ENCODE measurements around the gene FPR1. TPM values are rescaled to one million over a fixed set of nuclear protein-coding genes. Genes with fewer than 3 reads are reported as not detected.

Gene FPR1
- total RNA-seq, 1 donor from 2014 or later: not detected

GRCh38 chr19:51797480-51797879 lies 45.8 kb upstream of the FPR1 start:
- Mint-ChIP-seq H3K9me3 (ENCODE audit: unreplicated experiment) (peaks cover 40% of the 10 kb centered on the region), H3K4me3 (ENCODE audit: unreplicated experiment) (no peak overlapping the region), H3K27ac (ENCODE audit: unreplicated experiment) (no peak overlapping the region), H3K27me3 (ENCODE audit: unreplicated experiment) (no peaks in the 10 kb centered on the region), H3K36me3 (ENCODE audit: unreplicated experiment) (no peaks in the 10 kb centered on the region), H3K4me1 (ENCODE audit: unreplicated experiment) (no peaks in the 10 kb centered on the region)
- no peak for DNase-seq (ENCODE audit: extremely low spot score, unreplicated experiment)
- TF ChIP-seq, protein P1, sequence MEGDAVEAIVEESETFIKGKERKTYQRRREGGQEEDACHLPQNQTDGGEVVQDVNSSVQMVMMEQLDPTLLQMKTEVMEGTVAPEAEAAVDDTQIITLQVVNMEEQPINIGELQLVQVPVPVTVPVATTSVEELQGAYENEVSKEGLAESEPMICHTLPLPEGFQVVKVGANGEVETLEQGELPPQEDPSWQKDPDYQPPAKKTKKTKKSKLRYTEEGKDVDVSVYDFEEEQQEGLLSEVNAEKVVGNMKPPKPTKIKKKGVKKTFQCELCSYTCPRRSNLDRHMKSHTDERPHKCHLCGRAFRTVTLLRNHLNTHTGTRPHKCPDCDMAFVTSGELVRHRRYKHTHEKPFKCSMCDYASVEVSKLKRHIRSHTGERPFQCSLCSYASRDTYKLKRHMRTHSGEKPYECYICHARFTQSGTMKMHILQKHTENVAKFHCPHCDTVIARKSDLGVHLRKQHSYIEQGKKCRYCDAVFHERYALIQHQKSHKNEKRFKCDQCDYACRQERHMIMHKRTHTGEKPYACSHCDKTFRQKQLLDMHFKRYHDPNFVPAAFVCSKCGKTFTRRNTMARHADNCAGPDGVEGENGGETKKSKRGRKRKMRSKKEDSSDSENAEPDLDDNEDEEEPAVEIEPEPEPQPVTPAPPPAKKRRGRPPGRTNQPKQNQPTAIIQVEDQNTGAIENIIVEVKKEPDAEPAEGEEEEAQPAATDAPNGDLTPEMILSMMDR (IDR thresholded peaks at IDR 0.05): no peak

- no peaks in the 10 kb centered on the region for H3K4me1 Mint-ChIP-seq (ENCODE audit: unreplicated experiment)
- TF ChIP-seq, protein P1 (IDR thresholded peaks at IDR 0.05): no peak
- no peaks in the 10 kb centered on the region for H3K36me3 Mint-ChIP-seq (ENCODE audit: unreplicated experiment)
- H3K27ac Mint-ChIP-seq (ENCODE audit: unreplicated experiment): no peak overlapping the region
- H3K4me3 Mint-ChIP-seq (ENCODE audit: unreplicated experiment): no peak overlapping the region
- H3K9me3 Mint-ChIP-seq (ENCODE audit: unreplicated experiment): peaks cover 41% of the 10 kb centered on the region
- no peak for DNase-seq (ENCODE audit: extremely low spot score, unreplicated experiment)
- no peaks in the 10 kb centered on the region for H3K27me3 Mint-ChIP-seq (ENCODE audit: unreplicated experiment)
Observed at GRCh38 chr19:51796195-51796679, 44.6 kb upstream of the FPR1 start.

DNA sequence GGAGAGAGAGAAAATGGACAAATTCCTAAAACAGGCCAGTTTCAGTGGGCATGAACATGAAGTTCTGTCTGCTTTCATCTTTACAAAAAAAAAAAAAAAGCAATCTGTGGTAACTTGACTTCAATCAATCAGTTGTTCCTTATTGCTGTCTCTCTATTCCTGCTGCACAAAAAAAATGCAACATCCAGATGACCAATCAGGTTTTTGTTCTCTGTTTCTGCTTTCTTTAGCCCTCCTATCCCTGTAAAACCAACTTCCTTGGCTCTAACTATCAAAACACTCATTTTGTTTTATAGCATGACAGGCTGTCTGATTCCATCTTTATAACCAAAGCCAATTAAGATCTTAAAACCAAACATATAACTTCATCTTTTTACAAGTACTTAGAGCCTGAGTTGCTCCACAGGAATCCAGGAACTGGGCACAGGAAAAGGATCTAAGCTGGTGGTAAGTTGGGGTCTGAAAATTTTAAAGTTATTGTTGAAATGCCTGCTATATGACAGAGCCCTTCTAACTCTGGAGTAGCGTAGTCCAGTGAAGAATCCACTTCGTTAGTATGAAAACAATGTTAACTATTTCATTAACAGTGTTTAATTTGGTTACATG lies 43.3 kb upstream of the FPR1 start, which contains the start of gene FPR3:
Gene FPR3 (plus strand): TSS at position 273 of the 606 bp plus-strand sequence. CDS start 28,592 bp downstream, outside the sequence.
- H3K27me3 Mint-ChIP-seq (ENCODE audit: unreplicated experiment): no peaks in the 10 kb centered on the region
- peaks cover 44% of the 10 kb centered on the region for H3K9me3 Mint-ChIP-seq (ENCODE audit: unreplicated experiment)
- H3K36me3 Mint-ChIP-seq (ENCODE audit: unreplicated experiment): no peaks in the 10 kb centered on the region
- no peak for DNase-seq (ENCODE audit: extremely low spot score, unreplicated experiment)
- TF ChIP-seq, protein P1 (IDR thresholded peaks at IDR 0.05): no peak
- no peak within 1 kb of the TSS for H3K4me3 Mint-ChIP-seq (ENCODE audit: unreplicated experiment)
- H3K4me1 Mint-ChIP-seq (ENCODE audit: unreplicated experiment): no peaks in the 10 kb centered on the region
- H3K27ac Mint-ChIP-seq (ENCODE audit: unreplicated experiment): no peak within 1 kb of the TSS

DNA sequence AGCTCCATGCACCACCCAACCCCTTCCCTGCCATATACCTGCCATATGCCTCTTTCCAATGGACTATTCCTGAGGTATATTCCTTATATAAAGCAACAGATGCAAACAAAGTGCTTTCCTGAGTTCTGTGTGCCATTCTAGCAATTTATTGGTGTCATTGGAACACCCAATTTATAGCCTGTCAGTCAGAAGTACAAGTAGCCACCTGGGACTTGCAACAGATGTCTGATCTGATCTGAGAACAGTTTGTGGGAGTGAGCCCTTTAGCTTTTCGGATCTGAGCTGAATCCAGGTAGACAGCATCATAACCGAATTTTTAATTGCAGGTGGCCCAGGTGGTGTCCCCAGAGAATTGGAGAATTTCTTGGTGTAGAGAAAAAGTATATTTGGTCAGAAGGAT lies 42.3 kb upstream of the FPR1 start:
- Mint-ChIP-seq H3K27me3 (ENCODE audit: unreplicated experiment) (no peaks in the 10 kb centered on the region), H3K9me3 (ENCODE audit: unreplicated experiment) (peaks cover 42% of the 10 kb centered on the region)

GRCh38 chr19:51792932-51793331 lies 41.3 kb upstream of the FPR1 start:
- Mint-ChIP-seq H3K9me3 (ENCODE audit: unreplicated experiment) (peaks cover 47% of the 10 kb centered on the region), H3K36me3 (ENCODE audit: unreplicated experiment) (no peaks in the 10 kb centered on the region), H3K27me3 (ENCODE audit: unreplicated experiment) (no peaks in the 10 kb centered on the region), H3K27ac (ENCODE audit: unreplicated experiment) (no peak overlapping the region), H3K4me1 (ENCODE audit: unreplicated experiment) (no peaks in the 10 kb centered on the region), H3K4me3 (ENCODE audit: unreplicated experiment) (no peak overlapping the region)
- DNase-seq (ENCODE audit: extremely low spot score, unreplicated experiment): no peak
- TF ChIP-seq, protein P1 (IDR thresholded peaks at IDR 0.05): no peak

More for the DNA sequence above, 42.3 kb upstream of the FPR1 start:
- DNase-seq (ENCODE audit: extremely low spot score, unreplicated experiment): no peak
- H3K36me3 Mint-ChIP-seq (ENCODE audit: unreplicated experiment): no peaks in the 10 kb centered on the region
- H3K4me1 Mint-ChIP-seq (ENCODE audit: unreplicated experiment): no peaks in the 10 kb centered on the region
- no peak overlapping the region for H3K27ac Mint-ChIP-seq (ENCODE audit: unreplicated experiment)
- H3K4me3 Mint-ChIP-seq (ENCODE audit: unreplicated experiment): no peak overlapping the region
- TF ChIP-seq, protein P1 (IDR thresholded peaks at IDR 0.05): no peak

Measured in osteocyte (in vitro differentiated cells).